Endothelial cell of umbilical vein (primary cell): ENCODE results near the gene MAGI1.

Source experiments
- CTCF ChIP-seq, 2 donors: IDR thresholded peaks; 1 replicate in 1 of 2; 2 replicates in 1 of 2; pipeline ENCODE4 v1.5.1; 2011; ENCODE audit warnings: low read length in 2 of 2, mild to moderate bottlenecking in 2 of 2, moderate library complexity in 2 of 2, control low read depth in 1 of 2, inconsistent platforms in 1 of 2, low read depth in 1 of 2; ENCODE audit not compliant: insufficient read depth in 1 of 2; ENCODE audit errors: extremely low read depth in 1 of 2
- EZH2 ChIP-seq: IDR thresholded peaks from 2 replicates; pipeline ENCODE4 v1.6.1; 2012; ENCODE audit warnings: borderline replicate concordance, low read depth, mild to moderate bottlenecking, moderate library complexity, low read length, inconsistent platforms; ENCODE audit not compliant: severe bottlenecking
- POLR2A ChIP-seq: IDR thresholded peaks from 2 replicates; pipeline ENCODE4 v1.6.1; 2012; ENCODE audit warnings: low read depth, mild to moderate bottlenecking, control low read depth, low read length
- POLR2AphosphoS5 ChIP-seq: IDR thresholded peaks from 2 replicates; pipeline ENCODE4 v1.6.1; 2012; ENCODE audit warnings: low read depth, mild to moderate bottlenecking, control low read depth, low read length, moderate library complexity; ENCODE audit not compliant: insufficient read depth

- TF ChIP-seq POLR2A (no peak), CTCF (IDR thresholded peaks at IDR 0.05; ENCODE audit: extremely low read depth in 1 of 2, insufficient read depth in 1 of 2, low read depth in 1 of 2, low read length in 2 of 2) (no peak), EZH2 (no peak), POLR2AphosphoS5 (no peak)
These were observed 521.7 kb downstream of the MAGI1 start for GRCh38 chr3:65516998-65517397.
